ENCODE measurements around the gene SRD5A2. TPM values are rescaled to one million over a fixed set of nuclear protein-coding genes. Genes with fewer than 3 reads are reported as not detected.

SRD5A2 gene
- total RNA-seq, 1 donor from 2014 or later: 2.9 TPM

DNA sequence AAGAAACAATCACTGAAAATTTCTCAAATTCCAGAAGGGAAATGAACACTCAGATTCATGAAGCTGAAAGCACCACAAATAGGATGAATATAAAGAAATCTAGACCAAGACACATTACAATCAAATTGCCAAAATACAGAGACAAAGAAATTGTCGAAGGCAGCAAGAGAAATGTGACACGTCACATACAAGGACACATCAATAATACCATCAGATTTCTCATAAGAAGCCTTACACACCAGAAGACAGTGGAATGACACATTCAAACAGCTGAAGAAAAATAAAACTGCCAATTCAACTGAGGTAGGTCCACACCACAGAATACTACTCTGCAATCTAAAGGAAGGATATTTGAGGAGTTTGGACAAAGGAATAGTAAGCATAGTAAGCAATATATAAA lies 27.4 kb downstream of the SRD5A2 start:
- Histone ChIP-seq H3K9me3 (peaks cover 5% of the 10 kb centered on the region), H3K27me3 (no peaks in the 10 kb centered on the region), H3K36me3 (no peaks in the 10 kb centered on the region), H3K4me3 (no peak overlapping the region), H3K27ac (no peak overlapping the region), H3K4me1 (no peaks in the 10 kb centered on the region)
- TF ChIP-seq, protein P1, sequence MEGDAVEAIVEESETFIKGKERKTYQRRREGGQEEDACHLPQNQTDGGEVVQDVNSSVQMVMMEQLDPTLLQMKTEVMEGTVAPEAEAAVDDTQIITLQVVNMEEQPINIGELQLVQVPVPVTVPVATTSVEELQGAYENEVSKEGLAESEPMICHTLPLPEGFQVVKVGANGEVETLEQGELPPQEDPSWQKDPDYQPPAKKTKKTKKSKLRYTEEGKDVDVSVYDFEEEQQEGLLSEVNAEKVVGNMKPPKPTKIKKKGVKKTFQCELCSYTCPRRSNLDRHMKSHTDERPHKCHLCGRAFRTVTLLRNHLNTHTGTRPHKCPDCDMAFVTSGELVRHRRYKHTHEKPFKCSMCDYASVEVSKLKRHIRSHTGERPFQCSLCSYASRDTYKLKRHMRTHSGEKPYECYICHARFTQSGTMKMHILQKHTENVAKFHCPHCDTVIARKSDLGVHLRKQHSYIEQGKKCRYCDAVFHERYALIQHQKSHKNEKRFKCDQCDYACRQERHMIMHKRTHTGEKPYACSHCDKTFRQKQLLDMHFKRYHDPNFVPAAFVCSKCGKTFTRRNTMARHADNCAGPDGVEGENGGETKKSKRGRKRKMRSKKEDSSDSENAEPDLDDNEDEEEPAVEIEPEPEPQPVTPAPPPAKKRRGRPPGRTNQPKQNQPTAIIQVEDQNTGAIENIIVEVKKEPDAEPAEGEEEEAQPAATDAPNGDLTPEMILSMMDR (IDR thresholded peaks at IDR 0.05): no peak
- no peak for TF ChIP-seq POLR2A (IDR thresholded peaks at IDR 0.05)
- no peak for TF ChIP-seq POLR2AphosphoS5 (IDR thresholded peaks at IDR 0.05; ENCODE audit: insufficient read depth in 1 of 2, low read depth in 1 of 2)
- DNase-seq (ENCODE audit: extremely low spot score in 2 of 2): no peak
- intact Hi-C loops (cut with DNase I): no loop called here

DNA sequence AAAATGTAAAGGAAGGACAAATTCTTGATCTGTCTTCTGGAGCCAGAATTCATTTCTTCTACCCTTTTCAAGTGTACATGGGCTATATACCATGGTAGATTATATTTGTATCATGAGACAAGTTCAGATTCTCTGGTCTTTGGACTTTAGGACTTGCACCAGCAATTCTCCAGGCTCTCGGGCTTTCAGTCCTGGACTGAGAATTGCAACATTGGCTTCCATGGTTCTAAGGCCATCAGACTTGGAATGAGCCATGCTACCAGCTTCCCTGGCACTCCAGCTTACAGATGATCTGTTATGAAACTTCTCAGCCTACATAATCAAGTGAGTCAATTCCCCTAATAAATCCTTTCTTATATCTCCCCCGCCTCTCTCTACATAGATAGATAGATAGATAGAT lies 33.3 kb downstream of the SRD5A2 start:
- Histone ChIP-seq H3K27me3 (no peaks in the 10 kb centered on the region), H3K9me3 (no peaks in the 10 kb centered on the region), H3K36me3 (no peaks in the 10 kb centered on the region), H3K4me1 (no peaks in the 10 kb centered on the region), H3K27ac (no peak overlapping the region), H3K4me3 (no peak overlapping the region)
- no peak for DNase-seq (ENCODE audit: extremely low spot score in 2 of 2)
- TF ChIP-seq, protein P1 (IDR thresholded peaks at IDR 0.05): no peak
- TF ChIP-seq POLR2A (IDR thresholded peaks at IDR 0.05): no peak
- no peak for TF ChIP-seq POLR2AphosphoS5 (IDR thresholded peaks at IDR 0.05; ENCODE audit: insufficient read depth in 1 of 2, low read depth in 1 of 2)
- intact Hi-C loops (cut with DNase I): no loop called here

DNA sequence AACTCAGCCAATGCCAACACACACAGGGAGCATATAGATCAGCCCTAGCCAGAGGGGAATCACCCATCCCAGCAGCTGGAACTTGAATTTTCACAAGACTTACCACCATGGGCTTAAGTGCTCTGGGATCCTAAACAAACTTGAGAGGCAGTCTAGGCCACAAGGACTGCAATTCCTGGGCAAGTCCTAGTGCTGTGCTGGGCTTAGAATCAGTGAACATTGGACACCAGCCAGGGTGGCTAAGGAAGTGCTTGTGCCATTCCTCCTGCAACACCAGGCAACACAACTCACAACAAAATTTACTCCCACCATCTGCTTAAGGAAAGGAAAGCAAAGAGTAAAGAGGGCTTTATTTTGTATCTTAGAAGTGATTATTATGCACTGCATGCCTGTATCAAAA lies 38.9 kb downstream of the SRD5A2 start:
- Histone ChIP-seq H3K9me3 (no peaks in the 10 kb centered on the region), H3K27me3 (no peaks in the 10 kb centered on the region), H3K4me1 (no peaks in the 10 kb centered on the region), H3K36me3 (no peaks in the 10 kb centered on the region), H3K27ac (no peak overlapping the region), H3K4me3 (no peak overlapping the region)
- intact Hi-C loops (cut with DNase I): no loop called here
- DNase-seq (ENCODE audit: extremely low spot score in 2 of 2): no peak
- no peak for TF ChIP-seq POLR2AphosphoS5 (IDR thresholded peaks at IDR 0.05; ENCODE audit: insufficient read depth in 1 of 2, low read depth in 1 of 2)

DNA sequence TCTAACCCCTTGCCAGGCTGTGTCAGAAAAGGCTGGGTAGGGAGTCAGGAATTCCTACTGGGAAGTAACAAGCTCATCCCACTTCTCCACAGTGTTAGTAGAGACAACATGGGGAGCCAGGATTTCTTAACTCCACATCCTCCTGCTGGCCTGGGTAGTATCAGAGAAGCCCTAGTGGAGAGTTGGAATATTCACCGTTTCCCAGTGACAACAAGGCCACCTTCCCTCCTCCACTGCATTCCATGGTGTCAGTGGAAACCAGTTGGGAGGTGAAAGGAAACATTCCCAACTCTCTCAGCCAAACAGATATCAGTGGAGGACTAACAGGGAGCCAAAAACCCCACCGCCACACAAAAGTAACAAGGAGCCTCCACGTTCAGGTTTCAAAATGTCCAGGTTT lies 41.2 kb downstream of the SRD5A2 start:
- intact Hi-C loops (cut with DNase I): no loop called here
- H3K4me1 ChIP-seq: no peaks in the 10 kb centered on the region
- DNase-seq (ENCODE audit: extremely low spot score in 2 of 2): no peak
- H3K27ac ChIP-seq: no peak overlapping the region
- no peak overlapping the region for H3K4me3 ChIP-seq
- H3K36me3 ChIP-seq: no peaks in the 10 kb centered on the region
- no peaks in the 10 kb centered on the region for H3K9me3 ChIP-seq
- H3K27me3 ChIP-seq: no peaks in the 10 kb centered on the region
- TF ChIP-seq POLR2AphosphoS5 (IDR thresholded peaks at IDR 0.05; ENCODE audit: insufficient read depth in 1 of 2, low read depth in 1 of 2): no peak
- TF ChIP-seq POLR2A (IDR thresholded peaks at IDR 0.05): no peak
- TF ChIP-seq, protein P1 (IDR thresholded peaks at IDR 0.05): no peak

DNA sequence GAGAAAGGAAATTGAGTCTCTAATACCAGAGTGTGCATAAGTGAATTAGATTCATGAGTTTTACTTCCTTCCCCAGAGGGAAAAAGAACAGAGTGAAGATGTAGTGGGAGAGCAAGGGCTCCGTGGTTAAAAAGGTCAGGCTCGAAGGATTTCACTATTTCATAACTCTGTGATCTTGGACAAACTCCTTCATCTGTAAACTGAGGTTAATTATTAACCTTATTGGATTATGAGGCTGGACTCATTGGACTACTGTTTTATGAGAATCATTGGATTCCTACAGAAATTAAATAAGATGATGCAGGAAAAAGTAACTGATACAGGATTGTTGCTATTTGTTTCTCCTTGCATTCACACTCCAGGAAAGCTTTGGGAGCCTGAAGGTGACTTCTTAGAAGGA lies 45.0 kb downstream of the SRD5A2 start:
- TF ChIP-seq POLR2AphosphoS5 (IDR thresholded peaks at IDR 0.05; ENCODE audit: insufficient read depth in 1 of 2, low read depth in 1 of 2) (no peak), POLR2A (IDR thresholded peaks at IDR 0.05) (no peak)
- TF ChIP-seq, protein P1 (IDR thresholded peaks at IDR 0.05): no peak
- intact Hi-C loops (cut with DNase I): no loop called here
- Histone ChIP-seq H3K4me1 (no peaks in the 10 kb centered on the region), H3K27me3 (no peaks in the 10 kb centered on the region), H3K4me3 (no peak overlapping the region), H3K36me3 (no peaks in the 10 kb centered on the region), H3K27ac (no peak overlapping the region), H3K9me3 (no peaks in the 10 kb centered on the region)
- no peak for DNase-seq (ENCODE audit: extremely low spot score in 2 of 2)

DNA sequence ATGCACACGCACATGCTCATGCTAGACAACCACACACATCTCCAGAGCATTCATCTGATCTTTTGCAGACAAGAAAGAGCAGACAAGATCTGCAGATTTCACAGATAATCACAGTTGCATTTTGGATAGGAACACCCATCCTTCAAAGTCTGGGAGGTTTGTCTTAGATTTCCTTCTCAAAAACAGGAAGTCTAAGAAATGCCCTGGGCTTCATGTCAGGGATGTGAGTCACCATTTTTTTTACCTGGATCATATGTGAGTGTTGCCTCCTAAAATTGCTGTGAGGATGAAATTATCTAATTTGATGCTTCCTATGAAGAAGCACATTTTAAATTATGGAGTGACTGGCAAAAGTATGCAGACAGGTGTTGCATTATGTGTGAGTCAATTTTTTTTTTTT lies 46.1 kb downstream of the SRD5A2 start:
- H3K4me1 ChIP-seq: no peaks in the 10 kb centered on the region
- H3K27ac ChIP-seq: no peak overlapping the region
- intact Hi-C loops (cut with DNase I): no loop called here
- no peak for DNase-seq (ENCODE audit: extremely low spot score in 2 of 2)
- H3K4me3 ChIP-seq: no peak overlapping the region
- TF ChIP-seq POLR2AphosphoS5 (IDR thresholded peaks at IDR 0.05; ENCODE audit: insufficient read depth in 1 of 2, low read depth in 1 of 2) (no peak), POLR2A (IDR thresholded peaks at IDR 0.05) (no peak)
- TF ChIP-seq, protein P1 (IDR thresholded peaks at IDR 0.05): no peak
- no peaks in the 10 kb centered on the region for H3K36me3 ChIP-seq
- H3K9me3 ChIP-seq: no peaks in the 10 kb centered on the region
- H3K27me3 ChIP-seq: no peaks in the 10 kb centered on the region
